ENCODE measurements around the gene ME2.
"Not testable (repeated sequence)": the region's sequence is repeated elsewhere in the genome, so short reads cannot be mapped to it uniquely, and the experiment has no call there.

GRCh38 chr18:50833496-50833895 lies 45.4 kb upstream of the ME2 start:
- TF ChIP-seq CTCF, POLR2A (IDR thresholded peaks at IDR 0.05): not testable (repeated sequence)
